HFFc6 (cell line): ENCODE measurements around the gene C1QTNF12. TPM values are rescaled to one million over a fixed set of nuclear protein-coding genes. Genes with fewer than 3 reads are reported as not detected.

Experiments
- DNase-seq: peaks from one replicate; pipeline ENCODE4 v3.0.0-alpha.2; 2018
- H3K27ac Mint-ChIP-seq: 2 replicates; pipeline ENCODE4 v1.8.0; 2020; ENCODE audit warnings: mild to moderate bottlenecking, mixed read lengths
- H3K27me3 Mint-ChIP-seq: 2 replicates; pipeline ENCODE4 v1.8.0; 2021; ENCODE audit warnings: mild to moderate bottlenecking, moderate library complexity, mixed read lengths; ENCODE audit not compliant: insufficient read depth
- H3K36me3 Mint-ChIP-seq: 2 replicates; pipeline ENCODE4 v1.8.0; 2021; ENCODE audit warnings: low read depth, mixed read lengths
- H3K4me1 Mint-ChIP-seq: 2 replicates; pipeline ENCODE4 v1.8.0; 2020; ENCODE audit warnings: low read depth, mixed read lengths
- H3K4me3 Mint-ChIP-seq: 2 replicates; pipeline ENCODE4 v1.8.0; 2020; ENCODE audit warnings: mild to moderate bottlenecking, moderate library complexity, mixed read lengths
- H3K9me3 Mint-ChIP-seq: 2 replicates; pipeline ENCODE4 v1.8.0; 2020; ENCODE audit warnings: mild to moderate bottlenecking, mixed read lengths
- total RNA-seq, 6 experiments: library from RNA; stranded (reverse); fragmentation: NEBNext Ultra II Directional; extraction: Animal tissue kit (Norgen Biotek cat#: 25700); gene quantifications; 2 replicates in 1 of 6; 3 replicates in 5 of 6; pipeline ENCODE4 v1.2.3, GENCODE V29; 2021
- TF ChIP-seq, protein P1 (sequence below): fragments of 200-600 bp; sonication (generic); IDR thresholded peaks from 2 replicates; pipeline ENCODE4 v1.5.0; 2021; ENCODE audit warnings: antibody characterized with exemption, mild to moderate bottlenecking

Gene C1QTNF12
- total RNA-seq, 6 experiments from 2014 or later = 0.31 to 1.7 (median 1.1) TPM

DNA sequence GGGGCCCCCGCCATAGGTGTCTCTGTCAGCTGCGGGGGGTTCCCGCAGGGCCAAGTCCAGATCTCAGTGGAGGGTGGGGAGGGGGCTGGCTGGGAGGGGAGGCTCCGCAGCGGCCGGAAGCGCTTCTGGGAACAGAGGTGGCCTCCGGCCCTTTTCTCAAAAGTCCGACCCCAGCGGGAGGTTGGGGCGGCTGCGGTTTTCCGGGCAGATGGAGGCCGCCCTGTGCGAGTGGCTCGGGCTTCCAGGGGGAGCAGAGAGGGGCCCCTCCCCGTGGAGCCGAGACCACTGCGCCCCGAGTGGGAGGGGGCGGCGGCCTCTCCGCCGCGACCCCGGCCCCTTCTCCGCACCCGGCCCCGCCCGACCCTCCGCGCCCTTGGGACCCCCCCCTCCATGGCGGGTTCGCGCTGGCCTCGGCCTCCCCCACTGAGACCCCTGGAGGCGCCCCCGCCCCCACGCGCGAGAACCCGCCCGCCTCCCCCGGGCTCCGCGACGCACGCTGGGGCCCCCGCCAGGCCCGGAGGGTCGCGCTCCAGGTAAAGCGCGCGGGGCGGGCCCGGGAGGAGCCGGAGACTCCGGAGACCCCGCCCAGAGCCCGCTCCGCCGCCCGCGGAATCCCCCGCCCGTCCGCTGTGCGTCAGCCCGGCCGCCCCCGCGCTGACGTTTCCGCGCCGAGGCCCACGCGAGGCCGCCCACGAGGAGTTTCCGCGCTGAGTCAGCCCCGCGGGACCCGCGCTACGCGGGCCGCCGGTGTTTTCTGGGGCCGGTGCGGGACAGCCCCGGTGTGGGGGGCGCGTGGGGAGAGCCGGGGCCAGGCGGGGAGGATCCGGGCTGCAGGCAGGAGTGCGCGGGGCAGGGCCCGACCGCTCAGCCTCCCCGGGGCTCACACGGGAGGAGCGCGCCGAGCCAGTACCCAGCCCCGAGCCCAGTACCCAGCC lies 45.4 kb downstream of the C1QTNF12 start:
- peaks cover 3% of the 10 kb centered on the region; the same call in 1 of the 2 replicates for H3K27me3 Mint-ChIP-seq
- H3K4me3 Mint-ChIP-seq = no peak overlapping the region
- DNase-seq = no peak
- TF ChIP-seq, protein P1, sequence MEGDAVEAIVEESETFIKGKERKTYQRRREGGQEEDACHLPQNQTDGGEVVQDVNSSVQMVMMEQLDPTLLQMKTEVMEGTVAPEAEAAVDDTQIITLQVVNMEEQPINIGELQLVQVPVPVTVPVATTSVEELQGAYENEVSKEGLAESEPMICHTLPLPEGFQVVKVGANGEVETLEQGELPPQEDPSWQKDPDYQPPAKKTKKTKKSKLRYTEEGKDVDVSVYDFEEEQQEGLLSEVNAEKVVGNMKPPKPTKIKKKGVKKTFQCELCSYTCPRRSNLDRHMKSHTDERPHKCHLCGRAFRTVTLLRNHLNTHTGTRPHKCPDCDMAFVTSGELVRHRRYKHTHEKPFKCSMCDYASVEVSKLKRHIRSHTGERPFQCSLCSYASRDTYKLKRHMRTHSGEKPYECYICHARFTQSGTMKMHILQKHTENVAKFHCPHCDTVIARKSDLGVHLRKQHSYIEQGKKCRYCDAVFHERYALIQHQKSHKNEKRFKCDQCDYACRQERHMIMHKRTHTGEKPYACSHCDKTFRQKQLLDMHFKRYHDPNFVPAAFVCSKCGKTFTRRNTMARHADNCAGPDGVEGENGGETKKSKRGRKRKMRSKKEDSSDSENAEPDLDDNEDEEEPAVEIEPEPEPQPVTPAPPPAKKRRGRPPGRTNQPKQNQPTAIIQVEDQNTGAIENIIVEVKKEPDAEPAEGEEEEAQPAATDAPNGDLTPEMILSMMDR = no peak
- no peaks in the 10 kb centered on the region for H3K4me1 Mint-ChIP-seq
- H3K36me3 Mint-ChIP-seq = no peaks in the 10 kb centered on the region
- H3K27ac Mint-ChIP-seq = no peak overlapping the region
- H3K9me3 Mint-ChIP-seq = no peaks in the 10 kb centered on the region

- Mint-ChIP-seq H3K4me3 (no peak overlapping the region), H3K36me3 (peaks cover 2% of the 10 kb centered on the region; the same call in 1 of the 2 replicates), H3K9me3 (peaks cover 2% of the 10 kb centered on the region), H3K4me1 (no peaks in the 10 kb centered on the region), H3K27me3 (peaks cover 5% of the 10 kb centered on the region), H3K27ac (no peak overlapping the region)
- DNase-seq = no peak
- TF ChIP-seq, protein P1 = no peak
Observed at GRCh38 chr1:1199961-1200875, 46.3 kb downstream of the C1QTNF12 start.

GRCh38 chr1:1199141-1199960 lies 47.2 kb downstream of the C1QTNF12 start:
- H3K36me3 Mint-ChIP-seq = peaks cover 11% of the 10 kb centered on the region; the same call in 1 of the 2 replicates
- H3K27me3 Mint-ChIP-seq = peaks cover 5% of the 10 kb centered on the region
- no peak for DNase-seq
- H3K27ac Mint-ChIP-seq = no peak overlapping the region
- TF ChIP-seq, protein P1 = no peak
- H3K4me1 Mint-ChIP-seq = no peaks in the 10 kb centered on the region
- H3K4me3 Mint-ChIP-seq = no peak overlapping the region
- H3K9me3 Mint-ChIP-seq = peaks cover 11% of the 10 kb centered on the region

DNA sequence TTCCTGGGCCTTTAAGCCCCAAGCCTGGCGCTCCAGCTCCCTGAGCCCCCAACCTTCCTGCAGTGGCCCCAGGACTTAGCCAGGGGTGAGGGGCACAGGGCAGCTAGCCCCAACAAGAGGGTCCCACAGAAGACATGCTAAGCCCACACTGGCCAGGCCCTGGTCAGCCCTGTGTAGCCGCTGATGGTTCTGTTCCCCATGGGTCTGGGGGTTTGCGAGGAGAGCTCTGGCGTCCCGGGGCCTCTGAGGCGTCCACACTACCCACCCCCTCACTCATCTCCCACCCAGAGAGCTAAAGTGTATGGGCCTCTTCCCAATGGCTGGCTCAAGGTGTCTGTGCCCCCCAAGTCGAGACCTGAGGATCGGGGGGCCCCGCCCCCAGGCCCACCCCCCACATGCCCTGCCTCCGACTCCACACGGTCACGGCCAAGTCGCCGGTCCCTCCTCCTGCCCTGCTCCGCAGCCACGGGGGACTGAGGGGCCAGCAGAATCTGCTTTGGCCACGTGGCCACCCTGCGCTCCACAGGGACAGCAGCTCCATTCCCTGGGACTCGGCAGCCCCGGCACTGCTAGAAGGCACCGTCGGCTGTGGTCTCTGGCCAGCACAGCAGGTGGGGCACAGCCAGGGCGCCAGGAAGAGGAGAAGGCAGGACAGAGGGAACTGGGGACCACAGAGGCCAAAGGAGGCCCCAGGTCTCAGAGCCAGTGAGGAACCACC lies 47.9 kb downstream of the C1QTNF12 start:
- TF ChIP-seq, protein P1 = no peak
- peaks cover 14% of the 10 kb centered on the region for H3K9me3 Mint-ChIP-seq
- H3K4me1 Mint-ChIP-seq = no peaks in the 10 kb centered on the region
- DNase-seq = no peak
- H3K4me3 Mint-ChIP-seq = no peak overlapping the region
- H3K27ac Mint-ChIP-seq = no peak overlapping the region
- H3K27me3 Mint-ChIP-seq = peaks cover 5% of the 10 kb centered on the region
- H3K36me3 Mint-ChIP-seq = peaks cover 14% of the 10 kb centered on the region; the same call in 1 of the 2 replicates
